H9 (cell line): ENCODE data around the gene RBBP4. TPM values are rescaled to one million over a fixed set of nuclear protein-coding genes. Genes with fewer than 3 reads are reported as not detected.

Experiments used
- DNase-seq: peaks from one replicate; pipeline ENCODE4 v3.0.0-alpha.2; 2017
- H2AFZ ChIP-seq: one replicate; pipeline ENCODE4 v1.6.1; 2013; ENCODE audit warnings: mild to moderate bottlenecking, low read length, control low read depth, moderate library complexity
- H2AK5ac ChIP-seq: 2 replicates; pipeline ENCODE4 v1.6.1; 2013; ENCODE audit warnings: low read length, control low read depth, mixed read lengths; ENCODE audit not compliant: insufficient read length
- H2BK120ac ChIP-seq: one replicate; pipeline ENCODE4 v1.6.1; 2013; ENCODE audit warnings: low read depth, mild to moderate bottlenecking, low read length, control low read depth, inconsistent platforms; ENCODE audit not compliant: poor library complexity, severe bottlenecking
- H2BK12ac ChIP-seq: 2 replicates; pipeline ENCODE4 v1.6.1; 2013; ENCODE audit warnings: low read length, control low read depth, mixed read lengths, low read depth; ENCODE audit not compliant: insufficient read length
- H2BK15ac ChIP-seq: 2 replicates; pipeline ENCODE4 v1.6.1; 2013; ENCODE audit warnings: low read depth, low read length, control low read depth
- H2BK20ac ChIP-seq: one replicate; pipeline ENCODE4 v1.6.1; 2013; ENCODE audit warnings: low read depth, mild to moderate bottlenecking, low read length, control low read depth, inconsistent platforms; ENCODE audit not compliant: poor library complexity, severe bottlenecking
- H2BK5ac ChIP-seq: 2 replicates; pipeline ENCODE4 v1.6.1; 2013; ENCODE audit warnings: low read length, control low read depth, mixed read lengths; ENCODE audit not compliant: insufficient read length
- H3K14ac ChIP-seq: 2 replicates; pipeline ENCODE4 v1.6.1; 2013; ENCODE audit warnings: low read length, control low read depth; ENCODE audit not compliant: insufficient read depth
- H3K18ac ChIP-seq: 2 replicates; pipeline ENCODE4 v1.6.1; 2013; ENCODE audit warnings: low read depth, mild to moderate bottlenecking, mixed read lengths, low read length, control low read depth; ENCODE audit not compliant: insufficient read length
- H3K23ac ChIP-seq: 2 replicates; pipeline ENCODE4 v1.6.1; 2013; ENCODE audit warnings: low read length, control low read depth, mixed read lengths, low read depth; ENCODE audit not compliant: insufficient read length
- H3K23me2 ChIP-seq: 2 replicates; pipeline ENCODE4 v1.6.1; 2013; ENCODE audit warnings: low read depth, mild to moderate bottlenecking, mixed read lengths, low read length, control low read depth; ENCODE audit not compliant: insufficient read length, poor library complexity, severe bottlenecking
- H3K27ac ChIP-seq: 2 replicates; pipeline ENCODE4 v1.5.1; 2013; ENCODE audit warnings: low read length, control low read depth, mixed read lengths, low read depth; ENCODE audit not compliant: insufficient read length
- H3K27me3 ChIP-seq: 2 replicates; pipeline ENCODE4 v1.6.1; 2013; ENCODE audit warnings: low read length, control low read depth, inconsistent platforms; ENCODE audit not compliant: insufficient read depth
- H3K4ac ChIP-seq: 2 replicates; pipeline ENCODE4 v1.6.1; 2013; ENCODE audit warnings: low read depth, mild to moderate bottlenecking, control low read depth, inconsistent platforms, low read length, moderate library complexity
- H3K4me1 ChIP-seq: 2 replicates; pipeline ENCODE4 v1.6.1; 2013; ENCODE audit warnings: low read length, control low read depth, inconsistent platforms; ENCODE audit not compliant: insufficient read depth
- H3K4me2 ChIP-seq: 2 replicates; pipeline ENCODE4 v1.6.1; 2013; ENCODE audit warnings: low read length, control low read depth, mixed read lengths; ENCODE audit not compliant: insufficient read length, insufficient read depth
- H3K56ac ChIP-seq: 2 replicates; pipeline ENCODE4 v1.6.1; 2013; ENCODE audit warnings: low read depth, mild to moderate bottlenecking, mixed read lengths, low read length, control low read depth; ENCODE audit not compliant: insufficient read length
- H3K79me1 ChIP-seq: 2 replicates; pipeline ENCODE4 v1.6.1; 2013; ENCODE audit warnings: low read depth, mild to moderate bottlenecking, moderate library complexity, low read length, control low read depth, inconsistent platforms; ENCODE audit not compliant: insufficient read depth, poor library complexity, severe bottlenecking
- H3K79me2 ChIP-seq: 2 replicates; pipeline ENCODE4 v1.6.1; 2013; ENCODE audit warnings: low read length, control low read depth, inconsistent platforms; ENCODE audit not compliant: insufficient read depth
- H3K9ac ChIP-seq: 2 replicates; pipeline ENCODE4 v1.6.1; 2013; ENCODE audit warnings: low read length, control low read depth, mixed read lengths; ENCODE audit not compliant: insufficient read length; ENCODE audit errors: extremely low read depth
- H3K9me3 ChIP-seq: one replicate; pipeline ENCODE4 v1.6.1; 2013; ENCODE audit warnings: low read depth, low read length, inconsistent platforms; ENCODE audit not compliant: control insufficient read depth
- H3T11ph ChIP-seq: one replicate; pipeline ENCODE4 v1.6.1; 2013; ENCODE audit warnings: mild to moderate bottlenecking, low read length, control low read depth, inconsistent platforms
- H4K20me1 ChIP-seq: one replicate; pipeline ENCODE4 v1.6.1; 2013; ENCODE audit not compliant: control insufficient read depth, insufficient read length, insufficient read depth
- H4K5ac ChIP-seq: 2 replicates; pipeline ENCODE4 v1.6.1; 2013; ENCODE audit warnings: low read depth, mild to moderate bottlenecking, mixed read lengths, low read length, control low read depth; ENCODE audit not compliant: insufficient read length
- H4K8ac ChIP-seq: replicated peaks from 2 replicates; pipeline ENCODE4 v1.6.1; 2013; ENCODE audit warnings: low read length, control low read depth, mixed read lengths, low read depth; ENCODE audit not compliant: insufficient read length
- H4K91ac ChIP-seq: 2 replicates; pipeline ENCODE4 v1.6.1; 2013; ENCODE audit warnings: low read depth, mild to moderate bottlenecking, moderate library complexity, mixed read lengths, low read length, control low read depth; ENCODE audit not compliant: insufficient read length
- H3K27ac Mint-ChIP-seq, 3 experiments: 2 replicates in 2 of 3; 3 replicates in 1 of 3; pipeline ENCODE4 v1.8.0; 2020 to 2021; ENCODE audit warnings: mixed read lengths in 3 of 3, mild to moderate bottlenecking in 1 of 3, moderate library complexity in 1 of 3
- H3K27me3 Mint-ChIP-seq: 2 replicates; pipeline ENCODE4 v1.8.0; 2021; ENCODE audit warnings: low read depth, mild to moderate bottlenecking, moderate library complexity, mixed read lengths
- H3K36me3 Mint-ChIP-seq, 3 experiments: 2 replicates in 2 of 3; 3 replicates in 1 of 3; pipeline ENCODE4 v1.8.0; 2020 to 2021; ENCODE audit warnings: low read depth in 3 of 3, mixed read lengths in 3 of 3; ENCODE audit not compliant: insufficient read depth in 1 of 3
- H3K4me1 Mint-ChIP-seq, 2 experiments: 2 replicates each; pipeline ENCODE4 v1.8.0; 2020; ENCODE audit warnings: mixed read lengths in 2 of 2
- H3K4me3 Mint-ChIP-seq, 2 experiments: 2 replicates in 1 of 2; 3 replicates in 1 of 2; pipeline ENCODE4 v1.8.0; 2020 to 2021; ENCODE audit warnings: mild to moderate bottlenecking in 2 of 2, mixed read lengths in 2 of 2, moderate library complexity in 1 of 2
- H3K9me3 Mint-ChIP-seq, 2 experiments: 2 replicates in 1 of 2; 3 replicates in 1 of 2; pipeline ENCODE4 v1.8.0; 2020; ENCODE audit warnings: mild to moderate bottlenecking in 2 of 2, mixed read lengths in 2 of 2, moderate library complexity in 1 of 2
- whole genome bisulfite sequencing: extraction: QIAGEN DNeasy Blood & Tissue Kit; methylation state at CpG from one replicate; pipeline ENCODE4 v1.1.7; 2013; ENCODE audit warnings: missing lambda C conversion rate, low lambda C conversion rate, mixed read lengths; ENCODE audit not compliant: insufficient read length; ENCODE audit errors: extremely low coverage; 5-methylcytosine and 5-hydroxymethylcytosine counted together
- total RNA-seq: library from RNA; stranded (reverse); gene quantifications from 2 replicates; pipeline ENCODE4 v1.2.1, GENCODE V29; 2021
- TF ChIP-seq, protein P1 (sequence below): fragments of 200-600 bp; sonication (generic); conservative IDR thresholded peaks from 3 replicates; pipeline ENCODE4 v1.8.0; 2021; ENCODE audit warnings: antibody characterized with exemption, mild to moderate bottlenecking

RBBP4 gene
- total RNA-seq, 1 experiment from 2014 or later: 416 TPM

DNA sequence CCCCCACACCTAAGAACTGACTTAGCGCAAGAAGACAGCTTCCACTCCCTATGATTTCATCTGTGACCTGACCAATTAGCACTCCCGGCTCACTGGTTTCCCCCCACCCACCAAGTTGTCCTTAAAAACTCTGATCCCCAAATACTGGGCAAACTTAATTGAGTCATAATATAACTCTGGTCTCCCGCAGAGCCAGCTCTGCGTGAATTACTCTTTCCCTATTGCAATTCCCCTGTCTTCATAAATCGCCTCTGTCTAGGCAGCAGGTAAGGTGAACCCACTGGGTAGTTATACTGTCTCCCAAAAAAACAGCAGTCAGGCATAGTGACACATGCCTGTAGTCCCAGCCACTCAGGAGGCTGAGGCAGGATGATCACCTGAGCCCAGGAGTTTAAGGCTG lies 37.5 kb upstream of the RBBP4 start:
- TF ChIP-seq, protein P1, sequence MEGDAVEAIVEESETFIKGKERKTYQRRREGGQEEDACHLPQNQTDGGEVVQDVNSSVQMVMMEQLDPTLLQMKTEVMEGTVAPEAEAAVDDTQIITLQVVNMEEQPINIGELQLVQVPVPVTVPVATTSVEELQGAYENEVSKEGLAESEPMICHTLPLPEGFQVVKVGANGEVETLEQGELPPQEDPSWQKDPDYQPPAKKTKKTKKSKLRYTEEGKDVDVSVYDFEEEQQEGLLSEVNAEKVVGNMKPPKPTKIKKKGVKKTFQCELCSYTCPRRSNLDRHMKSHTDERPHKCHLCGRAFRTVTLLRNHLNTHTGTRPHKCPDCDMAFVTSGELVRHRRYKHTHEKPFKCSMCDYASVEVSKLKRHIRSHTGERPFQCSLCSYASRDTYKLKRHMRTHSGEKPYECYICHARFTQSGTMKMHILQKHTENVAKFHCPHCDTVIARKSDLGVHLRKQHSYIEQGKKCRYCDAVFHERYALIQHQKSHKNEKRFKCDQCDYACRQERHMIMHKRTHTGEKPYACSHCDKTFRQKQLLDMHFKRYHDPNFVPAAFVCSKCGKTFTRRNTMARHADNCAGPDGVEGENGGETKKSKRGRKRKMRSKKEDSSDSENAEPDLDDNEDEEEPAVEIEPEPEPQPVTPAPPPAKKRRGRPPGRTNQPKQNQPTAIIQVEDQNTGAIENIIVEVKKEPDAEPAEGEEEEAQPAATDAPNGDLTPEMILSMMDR: no peak
- Histone ChIP-seq H3K14ac (no peak overlapping the region), H3K23me2 (no peaks in the 10 kb centered on the region), H3K56ac (no peak overlapping the region), H4K20me1 (no peaks in the 10 kb centered on the region), H3K79me2 (no peaks in the 10 kb centered on the region), H2BK20ac (no peak overlapping the region), H4K8ac (no peak overlapping the region), H2BK120ac (no peak overlapping the region), H2BK12ac (no peak overlapping the region), H3K4me2 (no peak overlapping the region), H2BK15ac (no peak overlapping the region), H2BK5ac (no peak overlapping the region), H3T11ph (no peak overlapping the region), H3K27me3 (no peaks in the 10 kb centered on the region), H3K4me1 (no peaks in the 10 kb centered on the region), H3K18ac (no peak overlapping the region), H3K9ac (no peak overlapping the region), H3K27ac (no peak overlapping the region), H3K79me1 (no peaks in the 10 kb centered on the region), H2AK5ac (no peak overlapping the region), H3K23ac (no peak overlapping the region), H4K5ac (no peak overlapping the region), H2AFZ (no peak overlapping the region), H3K9me3 (no peaks in the 10 kb centered on the region), H4K91ac (no peak overlapping the region), H3K4ac (no peak overlapping the region)
- DNase-seq: no peak
- Mint-ChIP-seq H3K27ac (no peak overlapping the region), H3K27me3 (no peaks in the 10 kb centered on the region), H3K36me3 (no peaks in the 10 kb centered on the region), H3K4me1 (peaks cover 5 to 8% of the 10 kb centered on the region in 2 experiments; a peak in 3 of 4 replicates), H3K9me3 (no peaks in the 10 kb centered on the region), H3K4me3 (no peak overlapping the region)
- no CpG with 5 or more reads among the region's 5 CpGs for WGBS
